WTC11 (cell line): ENCODE measurements around the gene DDX46.

Experiments
- CBFB ChIP-seq: sonication (generic); formaldehyde crosslinking; IDR thresholded peaks from 2 replicates; pipeline ENCODE4 v1.8.1; 2022; ENCODE audit warnings: mild to moderate bottlenecking, low read depth, missing genetic modification reagents
- PRDM15 ChIP-seq: sonication (generic); formaldehyde crosslinking; IDR thresholded peaks from 2 replicates; pipeline ENCODE4 v1.8.0; 2022; ENCODE audit warnings: missing genetic modification reagents
- TF ChIP-seq, protein P1 (sequence below): fragments of 200-600 bp; IDR thresholded peaks from 2 replicates; pipeline ENCODE4 v1.8.0; 2022; ENCODE audit warnings: antibody characterized with exemption
- TF ChIP-seq, protein P2 (sequence below): sonication (generic); formaldehyde crosslinking; conservative IDR thresholded peaks from 2 replicates; pipeline ENCODE4 v1.8.1; 2022; ENCODE audit warnings: mild to moderate bottlenecking, missing genetic modification reagents

DNA sequence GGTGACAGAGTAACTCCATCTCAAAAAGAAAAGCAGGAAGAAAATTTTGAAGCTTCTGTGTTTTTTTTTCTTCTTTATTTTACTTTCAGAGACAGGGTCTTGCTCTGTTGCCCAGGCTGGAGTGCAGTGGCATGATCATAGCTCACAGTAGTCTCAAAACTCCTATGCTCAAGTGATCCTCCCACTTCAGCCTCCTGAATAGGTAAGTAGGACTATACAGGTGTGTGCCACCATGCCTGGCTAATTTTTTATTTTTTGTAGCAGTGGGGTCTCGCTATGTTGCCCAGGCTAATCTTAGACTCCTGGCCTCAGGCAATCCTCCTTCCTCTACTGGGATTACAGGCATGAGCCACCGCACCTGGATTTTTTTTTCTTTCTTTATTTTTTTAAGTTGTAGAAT lies 77.0 kb downstream of the DDX46 start:
- TF ChIP-seq, protein P1, sequence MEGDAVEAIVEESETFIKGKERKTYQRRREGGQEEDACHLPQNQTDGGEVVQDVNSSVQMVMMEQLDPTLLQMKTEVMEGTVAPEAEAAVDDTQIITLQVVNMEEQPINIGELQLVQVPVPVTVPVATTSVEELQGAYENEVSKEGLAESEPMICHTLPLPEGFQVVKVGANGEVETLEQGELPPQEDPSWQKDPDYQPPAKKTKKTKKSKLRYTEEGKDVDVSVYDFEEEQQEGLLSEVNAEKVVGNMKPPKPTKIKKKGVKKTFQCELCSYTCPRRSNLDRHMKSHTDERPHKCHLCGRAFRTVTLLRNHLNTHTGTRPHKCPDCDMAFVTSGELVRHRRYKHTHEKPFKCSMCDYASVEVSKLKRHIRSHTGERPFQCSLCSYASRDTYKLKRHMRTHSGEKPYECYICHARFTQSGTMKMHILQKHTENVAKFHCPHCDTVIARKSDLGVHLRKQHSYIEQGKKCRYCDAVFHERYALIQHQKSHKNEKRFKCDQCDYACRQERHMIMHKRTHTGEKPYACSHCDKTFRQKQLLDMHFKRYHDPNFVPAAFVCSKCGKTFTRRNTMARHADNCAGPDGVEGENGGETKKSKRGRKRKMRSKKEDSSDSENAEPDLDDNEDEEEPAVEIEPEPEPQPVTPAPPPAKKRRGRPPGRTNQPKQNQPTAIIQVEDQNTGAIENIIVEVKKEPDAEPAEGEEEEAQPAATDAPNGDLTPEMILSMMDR, result no peak
- TF ChIP-seq CBFB (CRISPR knock-in tag), result no peak
- TF ChIP-seq PRDM15, result no peak
- TF ChIP-seq, protein P2, sequence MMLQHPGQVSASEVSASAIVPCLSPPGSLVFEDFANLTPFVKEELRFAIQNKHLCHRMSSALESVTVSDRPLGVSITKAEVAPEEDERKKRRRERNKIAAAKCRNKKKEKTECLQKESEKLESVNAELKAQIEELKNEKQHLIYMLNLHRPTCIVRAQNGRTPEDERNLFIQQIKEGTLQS (CRISPR knock-in tag), result no peak
